OCI-LY7 (cell line): ENCODE measurements around the gene CPB1. TPM values are rescaled to one million over a fixed set of nuclear protein-coding genes. Genes with fewer than 3 reads are reported as not detected.

ENCODE experiments used
- BruUV-seq: library from RNA; stranded (reverse); fragments of 400-500 nt; replicated peaks from 2 replicates; lab custom pipeline; 2021; lab: Mats Ljungman, UMichigan
- CTCF ChIA-PET: fragments of 300-600 bp; sonication (Branson Sonifier 250); formaldehyde crosslinking; loops from one replicate; lab custom pipeline; 2022; ENCODE audit warnings: antibody characterized with exemption; ENCODE audit not compliant: unreplicated experiment; lab: Charles Lee
- POLR2A ChIA-PET: fragments of 300-600 bp; sonication (Branson Sonifier 250); formaldehyde crosslinking; loops from one replicate; lab custom pipeline; 2022; ENCODE audit warnings: antibody characterized with exemption; lab: Charles Lee
- DNase-seq: peaks from one replicate; pipeline ENCODE4 v3.0.0-alpha.2; 2015; ENCODE audit warnings: low spot score
- H2AFZ ChIP-seq: fragments of 200-600 bp; sonication (generic), shearing (Covaris generic); 2 replicates; pipeline ENCODE4 v1.6.1; 2014; ENCODE audit warnings: mild to moderate bottlenecking, antibody characterized with exemption, low read length, moderate library complexity
- H3K27ac ChIP-seq: fragments of 200-600 bp; sonication (generic); 2 replicates; pipeline ENCODE4 v1.5.1; 2014; ENCODE audit warnings: mixed run types, low read depth, mild to moderate bottlenecking, moderate library complexity, low read length, inconsistent platforms; ENCODE audit not compliant: poor library complexity, severe bottlenecking
- H3K36me3 ChIP-seq: fragments of 200-600 bp; sonication (generic); 2 replicates; pipeline ENCODE4 v1.6.1; 2014; ENCODE audit warnings: mild to moderate bottlenecking, antibody characterized with exemption, low read length, moderate library complexity, mixed read lengths; ENCODE audit not compliant: insufficient read depth
- H3K4me1 ChIP-seq: fragments of 200-600 bp; sonication (generic); 2 replicates; pipeline ENCODE4 v1.5.1; 2014; ENCODE audit warnings: mild to moderate bottlenecking, low read length; ENCODE audit not compliant: insufficient read depth, poor library complexity, severe bottlenecking
- H3K4me2 ChIP-seq: fragments of 200-600 bp; sonication (generic); 2 replicates; pipeline ENCODE4 v1.6.1; 2014; ENCODE audit warnings: mild to moderate bottlenecking, low read length
- H3K4me3 ChIP-seq: fragments of 200-600 bp; sonication (generic); 2 replicates; pipeline ENCODE4 v1.5.1; 2014; ENCODE audit warnings: mild to moderate bottlenecking, low read depth, low read length; ENCODE audit not compliant: poor library complexity, severe bottlenecking
- H3K79me2 ChIP-seq: fragments of 200-600 bp; sonication (generic); 2 replicates; pipeline ENCODE4 v1.6.1; 2016; ENCODE audit warnings: low read depth, mild to moderate bottlenecking, low read length, moderate library complexity, mixed read lengths; ENCODE audit not compliant: insufficient read depth
- H3K9me2 ChIP-seq: fragments of 200-600 bp; sonication (generic); 2 replicates; pipeline ENCODE4 v1.6.1; 2016; ENCODE audit warnings: mild to moderate bottlenecking, low read length, mixed read lengths; ENCODE audit not compliant: insufficient read depth
- H3K9me3 ChIP-seq: fragments of 200-600 bp; sonication (generic); 2 replicates; pipeline ENCODE4 v1.6.1; 2014; ENCODE audit warnings: mild to moderate bottlenecking, mixed run types, low read length, mixed read lengths
- H4K20me1 ChIP-seq: fragments of 200-600 bp; sonication (generic); 2 replicates; pipeline ENCODE4 v1.6.1; 2014; ENCODE audit warnings: mild to moderate bottlenecking, antibody characterized with exemption, low read length, moderate library complexity, mixed read lengths; ENCODE audit not compliant: insufficient read depth
- EZH2phosphoT487 ChIP-seq: fragments of 200-600 bp; sonication (generic); IDR thresholded peaks from 2 replicates; pipeline ENCODE4 v1.6.1; 2018; ENCODE audit warnings: low read depth, borderline replicate concordance, mild to moderate bottlenecking, mixed run types, antibody characterized with exemption, low read length, moderate library complexity, mixed read lengths
- intact Hi-C: fragments of 100-400 bp; cut with micrococcal nuclease; formaldehyde crosslinking; loops from one replicate; pipeline ENCODE4 v1.10.0; 2022; ENCODE audit not compliant: unreplicated experiment
- total RNA-seq, 2 experiments: library from RNA; depleted of rRNA in 1 of 2; stranded (reverse); fragments of >200 nt in 1 of 2; shearing (Covaris generic) in 1 of 2; gene quantifications; 2 replicates each; pipeline ENCODE4 v1.2.3, GENCODE V29; 2014 to 2022
- TF ChIP-seq, protein P1 (sequence below): fragments of 200-600 bp; sonication (generic); conservative IDR thresholded peaks from 2 replicates; pipeline ENCODE4 v1.5.1; 2014; ENCODE audit warnings: mild to moderate bottlenecking, antibody characterized with exemption, low read length, moderate library complexity, mixed read lengths

CPB1 gene
- total RNA-seq, 2 experiments from 2014 or later, result not detected

DNA sequence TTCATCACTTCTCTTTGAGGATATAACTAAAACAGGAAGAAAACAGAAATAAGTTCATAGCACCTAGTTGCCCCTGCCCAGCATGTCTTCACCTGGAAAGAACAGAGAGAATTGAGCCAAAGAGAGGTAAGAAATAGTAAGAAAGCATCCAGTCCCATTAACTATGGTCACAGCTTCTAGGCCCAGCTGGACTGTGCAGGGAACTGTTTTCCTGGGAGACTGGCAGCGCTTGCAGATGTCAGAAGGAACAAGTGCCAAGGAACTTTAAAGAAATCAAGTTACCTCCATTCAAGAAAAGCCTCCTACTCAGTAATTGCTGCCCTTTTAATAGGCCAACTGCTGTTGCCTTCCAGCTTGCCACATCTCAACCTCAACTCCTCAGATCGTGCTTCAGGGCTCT lies 17.8 kb upstream of the CPB1 start:
- Histone ChIP-seq H3K79me2 (no peaks in the 10 kb centered on the region), H3K9me2 (no peaks in the 10 kb centered on the region), H3K4me3 (no peak overlapping the region), H3K4me2 (no peak overlapping the region), H3K36me3 (no peaks in the 10 kb centered on the region), H4K20me1 (no peaks in the 10 kb centered on the region), H3K4me1 (no peaks in the 10 kb centered on the region), H3K27ac (no peak overlapping the region), H2AFZ (no peak overlapping the region), H3K9me3 (no peaks in the 10 kb centered on the region)
- POLR2A ChIA-PET, result interaction anchor here (1.0 kb wide), 1 partner anchor 99 kb away, joined by 3 read pairs; no protein-coding TSS in a partner anchor
- CTCF ChIA-PET, result no interaction called here
- intact Hi-C loops, result no loop called here
- TF ChIP-seq, protein P1, sequence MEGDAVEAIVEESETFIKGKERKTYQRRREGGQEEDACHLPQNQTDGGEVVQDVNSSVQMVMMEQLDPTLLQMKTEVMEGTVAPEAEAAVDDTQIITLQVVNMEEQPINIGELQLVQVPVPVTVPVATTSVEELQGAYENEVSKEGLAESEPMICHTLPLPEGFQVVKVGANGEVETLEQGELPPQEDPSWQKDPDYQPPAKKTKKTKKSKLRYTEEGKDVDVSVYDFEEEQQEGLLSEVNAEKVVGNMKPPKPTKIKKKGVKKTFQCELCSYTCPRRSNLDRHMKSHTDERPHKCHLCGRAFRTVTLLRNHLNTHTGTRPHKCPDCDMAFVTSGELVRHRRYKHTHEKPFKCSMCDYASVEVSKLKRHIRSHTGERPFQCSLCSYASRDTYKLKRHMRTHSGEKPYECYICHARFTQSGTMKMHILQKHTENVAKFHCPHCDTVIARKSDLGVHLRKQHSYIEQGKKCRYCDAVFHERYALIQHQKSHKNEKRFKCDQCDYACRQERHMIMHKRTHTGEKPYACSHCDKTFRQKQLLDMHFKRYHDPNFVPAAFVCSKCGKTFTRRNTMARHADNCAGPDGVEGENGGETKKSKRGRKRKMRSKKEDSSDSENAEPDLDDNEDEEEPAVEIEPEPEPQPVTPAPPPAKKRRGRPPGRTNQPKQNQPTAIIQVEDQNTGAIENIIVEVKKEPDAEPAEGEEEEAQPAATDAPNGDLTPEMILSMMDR, result no peak
- no peak for TF ChIP-seq EZH2phosphoT487
- BruUV-seq, result no TSS peak
- no peak for DNase-seq

DNA sequence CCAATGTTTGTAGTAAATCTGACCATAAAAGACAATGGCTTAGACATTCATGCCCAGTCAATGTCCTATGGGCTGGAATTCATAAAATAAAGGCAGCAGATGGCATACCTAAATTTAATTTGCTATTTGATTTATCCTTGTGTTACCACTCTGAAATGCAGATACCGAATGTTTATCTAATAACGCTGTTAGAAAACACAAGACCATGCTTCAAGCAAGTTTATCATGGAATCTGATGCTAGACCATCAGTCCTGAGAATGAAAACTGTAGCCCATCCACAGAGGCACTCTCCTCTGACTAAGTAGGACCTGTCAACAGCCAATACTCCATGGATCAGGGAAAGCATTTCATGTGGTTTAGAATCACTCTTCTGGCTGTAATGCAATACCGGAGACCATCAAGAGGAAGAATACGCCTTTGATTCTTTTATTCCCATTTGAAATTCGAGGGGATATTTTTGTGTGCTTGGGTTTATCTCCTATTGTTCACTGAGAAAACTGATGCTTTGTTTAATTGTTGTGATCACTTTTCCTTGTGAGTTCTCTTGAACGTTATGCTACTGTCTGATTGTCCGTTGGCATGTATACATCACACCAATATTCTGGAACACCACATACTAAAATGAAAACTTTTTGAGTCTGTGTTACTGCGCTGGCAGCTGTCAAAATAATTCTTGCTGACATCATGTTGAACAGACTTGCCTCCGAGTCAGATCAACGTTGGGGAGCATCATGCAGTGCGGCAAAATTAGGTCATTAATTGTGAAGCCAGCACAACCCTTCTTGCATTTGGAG lies 12.1 kb upstream of the CPB1 start:
- DNase-seq, result no peak
- ChIA-PET POLR2A (no interaction called here), CTCF (no interaction called here)
- TF ChIP-seq EZH2phosphoT487, result no peak
- TF ChIP-seq, protein P1, result no peak
- Histone ChIP-seq H3K79me2 (no peaks in the 10 kb centered on the region), H3K36me3 (no peaks in the 10 kb centered on the region), H2AFZ (no peak overlapping the region), H3K4me2 (no peak overlapping the region), H3K9me2 (no peaks in the 10 kb centered on the region), H3K27ac (no peak overlapping the region), H3K9me3 (no peaks in the 10 kb centered on the region), H3K4me1 (no peaks in the 10 kb centered on the region), H4K20me1 (no peaks in the 10 kb centered on the region), H3K4me3 (no peak overlapping the region)
- BruUV-seq, result no TSS peak
- intact Hi-C loops, result no loop called here

GRCh38 chr3:148816427-148816826 lies 11.2 kb upstream of the CPB1 start:
- ChIA-PET CTCF (no interaction called here), POLR2A (no interaction called here)
- H3K4me2 ChIP-seq, result no peak overlapping the region
- H3K36me3 ChIP-seq, result no peaks in the 10 kb centered on the region
- no TSS peak for BruUV-seq
- TF ChIP-seq EZH2phosphoT487, result no peak
- TF ChIP-seq, protein P1, result no peak
- no peaks in the 10 kb centered on the region for H3K79me2 ChIP-seq
- intact Hi-C loops, result no loop called here
- no peaks in the 10 kb centered on the region for H3K9me3 ChIP-seq
- no peak overlapping the region for H2AFZ ChIP-seq
- H3K4me1 ChIP-seq, result no peaks in the 10 kb centered on the region
- H3K4me3 ChIP-seq, result no peak overlapping the region
- H4K20me1 ChIP-seq, result no peaks in the 10 kb centered on the region
- no peaks in the 10 kb centered on the region for H3K9me2 ChIP-seq
- H3K27ac ChIP-seq, result no peak overlapping the region
- no peak for DNase-seq
